Astrocyte of the hippocampus (primary cell): ENCODE measurements around the gene FERMT3.

ENCODE experiments used
- DNase-seq: peaks from one replicate; pipeline ENCODE4 v3.0.0; 2011; ENCODE audit warnings: low read depth, low spot score

FERMT3 gene

GRCh38 chr11:64185693-64186491 is 20.6 kb upstream of the FERMT3 start, which contains the start of gene STIP1:
Gene STIP1 (plus strand): TSS chr11:64186171. CDS start chr11:64186262, 91 bp downstream.
- peak; percentile 100 for DNase-seq

- DNase-seq = peak; percentile 49
These were observed 19.9 kb upstream of the FERMT3 start for GRCh38 chr11:64186492-64187165.

- no peak for DNase-seq
These were observed 14.1 kb upstream of the FERMT3 start for GRCh38 chr11:64192434-64192833.

GRCh38 chr11:64196626-64197025 is 9.9 kb upstream of the FERMT3 start:
- no peak for DNase-seq

- DNase-seq = no peak
These were observed 8.0 kb upstream of the FERMT3 start for GRCh38 chr11:64198511-64198910.

- no peak for DNase-seq
These were observed 5.0 kb upstream of the FERMT3 start for GRCh38 chr11:64201543-64201942.

GRCh38 chr11:64202992-64203391 is 3.5 kb upstream of the FERMT3 start:
- DNase-seq = no peak

- no peak for DNase-seq
These were observed 3.0 kb upstream of the FERMT3 start for GRCh38 chr11:64203421-64204079.

- DNase-seq = no peak
These were observed 2.5 kb upstream of the FERMT3 start for GRCh38 chr11:64204080-64204440.

- peak; percentile 97 for DNase-seq
These were observed 2.0 kb upstream of the FERMT3 start for GRCh38 chr11:64204464-64204989.

- DNase-seq = peak; percentile 36
These were observed 950 bp downstream of the FERMT3 start for GRCh38 chr11:64207256-64208085.

GRCh38 chr11:64208086-64208795 is 1.7 kb downstream of the FERMT3 start:
- no peak for DNase-seq

GRCh38 chr11:64208796-64209562 is 2.5 kb downstream of the FERMT3 start:
- DNase-seq = no peak

- no peak for DNase-seq
These were observed 3.0 kb downstream of the FERMT3 start for GRCh38 chr11:64209563-64209843.

- DNase-seq = no peak
These were observed 3.9 kb downstream of the FERMT3 start for GRCh38 chr11:64210301-64211020.

GRCh38 chr11:64211181-64211872 is 4.8 kb downstream of the FERMT3 start:
- DNase-seq = no peak

GRCh38 chr11:64216879-64217278 is 10.4 kb downstream of the FERMT3 start:
- no peak for DNase-seq

GRCh38 chr11:64218628-64219353 is 12.3 kb downstream of the FERMT3 start:
- DNase-seq = no peak
